ENCODE data around the gene SPATA18. TPM values are rescaled to one million over a fixed set of nuclear protein-coding genes. Genes with fewer than 3 reads are reported as not detected.
"Not testable (repeated sequence)": the region's sequence is repeated elsewhere in the genome, so short reads cannot be mapped to it uniquely, and the experiment has no call there.

The SPATA18 gene
- total RNA-seq, 1 experiment from 2014 or later, result 3.3 TPM

DNA sequence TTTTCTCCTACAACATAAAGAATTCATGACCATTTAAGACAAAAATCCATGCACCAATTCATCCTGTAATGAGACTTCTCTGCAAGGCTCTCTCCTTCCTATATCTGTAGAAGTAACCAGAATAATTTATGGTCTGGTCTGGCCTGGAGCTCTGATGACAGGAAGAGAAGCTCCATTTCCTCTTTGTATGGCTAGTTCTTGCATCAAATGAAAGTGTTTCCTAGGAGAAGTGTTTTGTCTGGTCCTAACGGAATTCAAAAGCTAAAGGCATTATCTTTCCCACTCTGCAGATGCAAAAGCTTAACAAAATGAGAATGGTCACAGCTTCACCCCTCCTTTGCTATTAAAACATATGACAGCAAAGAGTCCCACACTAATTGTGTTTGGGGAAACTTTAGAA lies 55.1 kb downstream of the SPATA18 start:
- no peak for DNase-seq (ENCODE audit: low read depth)

DNA sequence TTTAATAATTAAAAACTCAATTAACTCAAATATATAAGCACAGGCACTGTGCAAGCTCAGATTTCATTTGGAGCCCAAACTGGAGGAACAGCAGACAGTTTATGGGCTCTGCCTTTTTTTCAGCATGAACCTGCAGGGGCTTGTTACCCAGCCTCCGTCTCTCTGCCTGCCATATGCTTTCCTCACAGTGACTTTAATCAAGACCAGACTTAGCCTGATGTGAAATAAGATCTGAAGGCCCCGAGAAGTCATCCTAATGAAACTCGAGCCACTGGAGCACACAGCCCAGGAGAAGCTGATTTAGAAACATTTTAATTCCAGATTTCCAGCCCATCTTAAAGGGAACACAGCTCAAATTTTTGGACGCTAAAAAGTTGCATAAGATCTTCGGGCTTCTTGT lies 55.6 kb downstream of the SPATA18 start:
- DNase-seq (ENCODE audit: low read depth), result no peak

DNA sequence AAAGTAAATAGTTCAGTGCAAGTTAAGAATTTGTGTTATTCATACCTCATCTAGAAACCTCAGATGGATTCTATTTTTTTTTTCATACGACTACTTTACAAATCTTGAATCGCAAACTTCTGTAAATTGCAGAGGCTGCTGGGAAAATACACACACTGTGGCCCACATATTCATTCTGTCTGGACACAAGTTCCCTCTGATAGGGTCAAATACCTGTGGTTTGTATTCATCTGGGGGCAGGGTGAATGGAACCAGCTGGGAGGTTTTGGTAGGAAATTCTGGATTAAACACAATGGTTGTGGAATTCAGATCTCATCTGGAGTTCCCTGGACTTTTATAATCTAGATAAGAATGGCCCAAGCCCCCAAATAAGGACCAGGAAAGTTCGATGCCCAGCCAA lies 56.2 kb downstream of the SPATA18 start:
- DNase-seq (ENCODE audit: low read depth), result peak; percentile 6

DNA sequence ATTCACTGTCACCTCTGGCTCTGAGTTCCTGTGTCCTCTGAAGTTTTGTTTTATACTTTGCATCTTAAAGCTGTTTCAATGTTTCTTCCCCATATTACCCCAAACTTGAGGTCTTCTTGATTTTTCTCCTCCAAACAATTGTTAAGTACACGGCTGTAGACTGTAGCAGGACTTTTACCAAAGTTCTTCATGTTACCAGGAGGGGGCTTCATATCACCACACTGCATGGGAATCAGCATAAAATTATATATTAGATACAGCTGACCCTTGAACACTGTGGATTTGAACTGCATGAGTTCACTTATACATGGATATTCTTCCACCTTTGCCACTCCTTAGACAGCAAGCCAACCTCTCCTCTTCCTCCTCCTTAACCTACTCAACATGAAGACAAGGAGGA lies 56.6 kb downstream of the SPATA18 start:
- DNase-seq (ENCODE audit: low read depth), result no peak

DNA sequence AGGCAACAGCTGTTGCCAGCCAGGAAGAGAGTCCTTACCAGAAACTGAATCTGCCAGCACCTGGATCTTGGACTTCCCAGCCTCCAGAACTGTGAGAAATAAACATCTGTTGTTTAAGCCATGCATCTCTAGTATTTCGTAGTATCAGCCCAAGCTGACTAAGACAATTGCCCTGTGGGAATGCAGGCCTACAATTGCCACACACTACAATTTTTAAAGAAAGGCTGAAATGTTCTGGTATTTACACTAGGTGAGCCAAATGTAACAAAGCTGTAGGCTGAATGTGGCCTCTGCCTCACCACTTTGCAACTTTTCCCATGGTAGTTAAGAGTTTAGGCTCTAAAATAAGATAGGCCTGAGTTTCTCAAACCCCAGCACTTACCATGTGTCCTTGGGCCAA lies 59.1 kb downstream of the SPATA18 start:
- no peak for DNase-seq (ENCODE audit: low read depth)

- DNase-seq (ENCODE audit: low read depth), result no peak
Measured at GRCh38 chr4:52111995-52112394, 60.9 kb downstream of the SPATA18 start.

DNA sequence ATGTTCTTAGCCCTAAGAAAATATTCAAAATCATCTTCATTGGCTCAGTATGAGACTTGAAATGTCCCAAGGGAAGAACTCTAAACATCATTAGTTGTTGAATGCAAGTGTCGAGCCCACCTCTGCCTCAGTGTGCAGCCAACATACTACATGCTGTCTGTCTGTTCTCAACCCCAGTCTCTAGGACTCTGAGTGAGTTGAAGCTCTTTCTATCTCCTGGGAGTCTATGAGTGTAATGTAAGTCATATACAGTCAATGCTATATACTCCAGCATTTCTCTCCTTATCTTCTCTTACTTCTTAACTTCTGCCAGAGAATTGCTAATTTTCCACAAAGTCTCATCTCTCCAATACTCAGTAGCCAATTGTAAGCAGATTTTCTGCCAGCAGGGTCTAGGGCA lies 61.3 kb downstream of the SPATA18 start:
- DNase-seq (ENCODE audit: low read depth), result no peak

GRCh38 chr4:52116641-52117040 lies 65.5 kb downstream of the SPATA18 start:
- DNase-seq (ENCODE audit: low read depth), result no peak

GRCh38 chr4:52126226-52126625 lies 75.1 kb downstream of the SPATA18 start:
- no peak for DNase-seq (ENCODE audit: low read depth)

GRCh38 chr4:52126966-52127365 lies 75.9 kb downstream of the SPATA18 start:
- DNase-seq (ENCODE audit: low read depth), result peak; percentile 38

DNA sequence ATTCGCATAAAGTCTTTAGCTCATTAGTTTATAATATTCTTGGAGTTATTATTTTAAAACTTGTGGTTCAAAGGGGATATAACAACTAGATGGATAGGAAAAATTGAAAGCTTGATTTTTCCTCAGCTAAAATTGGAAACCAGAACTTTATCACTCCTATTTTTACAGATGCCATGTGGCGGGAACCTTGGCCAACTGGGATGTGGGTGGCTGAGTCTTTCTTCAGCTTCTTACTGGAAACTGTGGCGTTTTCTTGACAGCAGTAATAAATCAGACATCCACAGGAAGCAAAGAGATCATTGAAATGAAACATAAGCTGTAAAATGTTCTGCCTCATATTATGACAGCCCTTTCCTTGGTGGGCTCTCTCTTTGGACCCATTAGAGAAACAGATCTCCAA lies 84.1 kb downstream of the SPATA18 start:
- no peak for DNase-seq (ENCODE audit: low read depth)

- not testable (repeated sequence) for DNase-seq (ENCODE audit: low read depth)
Measured at GRCh38 chr4:52137152-52137551, 86.0 kb downstream of the SPATA18 start.

GRCh38 chr4:52142816-52143215 lies 91.7 kb downstream of the SPATA18 start:
- peak; percentile 10 for DNase-seq (ENCODE audit: low read depth)

GRCh38 chr4:52143815-52144214 lies 92.7 kb downstream of the SPATA18 start:
- DNase-seq (ENCODE audit: low read depth), result no peak

DNA sequence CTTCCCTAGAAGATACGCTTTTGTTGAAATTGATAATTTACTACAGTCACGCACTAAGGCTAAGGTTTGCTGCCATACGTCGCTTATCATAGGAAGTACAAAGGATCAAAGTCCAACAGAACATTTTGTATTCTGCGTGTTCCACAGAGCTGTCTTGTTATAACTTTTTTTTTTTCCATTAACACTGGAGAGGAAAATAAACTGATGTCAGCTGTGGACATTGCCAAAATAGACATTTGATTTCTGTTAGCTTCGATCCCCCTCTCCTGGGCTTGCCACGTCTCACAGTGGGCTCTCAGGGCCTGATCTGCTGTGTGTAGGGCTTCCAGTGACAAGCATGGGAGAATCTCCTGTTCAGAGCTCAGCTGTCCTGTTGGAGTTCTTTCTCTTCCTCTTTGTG lies 93.3 kb downstream of the SPATA18 start:
- no peak for DNase-seq (ENCODE audit: low read depth)

Other genes starting within 250 kb of the SPATA18 start
- gene DCUN1D4, start 208.2 kb upstream of the SPATA18 start, total RNA-seq (2014; rRNA removed; shearing (Covaris generic)), result 25.4 and 36.8 TPM in 2 replicates
- gene LRRC66, start 30.9 kb upstream of the SPATA18 start, total RNA-seq (2014; rRNA removed; shearing (Covaris generic)), result 0.07 TPM in 1 of 2 replicates, not detected in the other
- 10.9 and 19.0 TPM in 2 replicates for gene SGCB, start 13.0 kb upstream of the SPATA18 start, total RNA-seq (2014; rRNA removed; shearing (Covaris generic))

All from HT1080 (cell line).